Activated naive CD8-positive, alpha-beta T cell treated with anti-CD3 and anti-CD28 coated beads, Interleukin-2, amount 10 ng/mL, durations not matched to agents 7 days and 5 days (primary cell): Measurements from ENCODE around the gene ATMIN. TPM values are rescaled to one million over a fixed set of nuclear protein-coding genes. Genes with fewer than 3 reads are reported as not detected.

Experiments
- ATAC-seq: fragments of 150-1000 bp; cut with Tn5 transposase; one replicate; pipeline ENCODE4 v1.10.0; 2021; ENCODE audit warnings: low read depth, moderate library complexity
- POLR2A ChIA-PET: fragments of 350-600 bp; sonication (Branson Sonifier 250); formaldehyde crosslinking; loops from one replicate; lab custom pipeline; 2021; ENCODE audit warnings: antibody characterized with exemption; lab: Charles Lee
- DNase-seq: peaks from one replicate; pipeline ENCODE4 v3.0.0; 2021
- H3K27ac Mint-ChIP-seq: one replicate; pipeline ENCODE4 v1.8.0; 2022; ENCODE audit warnings: mild to moderate bottlenecking, mixed read lengths
- H3K27me3 Mint-ChIP-seq: one replicate; pipeline ENCODE4 v1.8.0; 2022; ENCODE audit warnings: mild to moderate bottlenecking, moderate library complexity, mixed read lengths
- H3K36me3 Mint-ChIP-seq: one replicate; pipeline ENCODE4 v1.8.0; 2021; ENCODE audit warnings: mild to moderate bottlenecking, mixed read lengths
- H3K4me1 Mint-ChIP-seq: one replicate; pipeline ENCODE4 v1.8.0; 2021; ENCODE audit warnings: mixed read lengths
- H3K4me3 Mint-ChIP-seq: one replicate; pipeline ENCODE4 v1.8.0; 2022; ENCODE audit warnings: mild to moderate bottlenecking, moderate library complexity, mixed read lengths
- H3K9me3 Mint-ChIP-seq: one replicate; pipeline ENCODE4 v1.8.0; 2021; ENCODE audit warnings: mixed read lengths
- total RNA-seq, 2 experiments: library from RNA; stranded (reverse); gene quantifications; one replicate each; pipeline ENCODE4 v1.2.3, GENCODE V29; 2021

ATMIN gene
- total RNA-seq, 2 experiments from 2014 or later = 28.3 to 29.3 TPM

DNA sequence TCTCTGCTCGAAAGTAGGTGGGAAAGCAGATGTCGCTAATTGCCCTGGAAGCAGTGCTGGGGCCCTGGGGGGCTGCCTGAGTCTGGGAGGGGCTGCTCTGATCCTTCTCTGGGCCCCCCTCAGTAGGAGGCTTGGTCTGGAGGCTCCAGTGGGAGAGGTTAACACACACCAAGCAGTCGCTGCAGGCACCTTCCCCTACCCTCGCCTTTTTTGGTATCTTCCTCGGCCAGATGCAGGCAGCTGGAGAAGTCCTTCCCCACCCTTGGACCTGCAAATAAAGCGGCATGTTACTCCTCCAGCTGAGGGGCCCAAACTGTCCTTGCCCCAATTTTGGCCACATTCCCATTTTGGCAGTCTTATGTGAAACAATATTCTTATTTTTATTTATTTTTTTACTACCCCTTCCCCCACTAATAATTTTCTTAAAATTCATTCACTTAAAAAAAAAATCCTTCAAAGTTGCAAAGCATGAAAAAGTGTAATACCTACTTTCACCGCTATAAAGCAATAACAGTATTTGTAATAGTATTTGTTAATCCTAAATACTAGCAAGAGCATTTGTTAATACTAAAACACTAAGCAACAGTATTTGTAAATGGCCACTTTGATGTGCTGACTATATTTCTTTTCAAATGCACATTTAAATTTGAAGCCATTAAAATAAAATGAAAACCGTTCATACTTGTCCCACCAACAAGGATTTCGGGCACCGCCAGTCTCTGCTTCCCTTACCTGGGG, 26.4 kb downstream of the ATMIN start:
- no peaks in the 10 kb centered on the region for H3K36me3 Mint-ChIP-seq
- POLR2A ChIA-PET = no interaction called here
- DNase-seq (no peak), ATAC-seq (no peak)
- peaks cover 11% of the 10 kb centered on the region for H3K4me1 Mint-ChIP-seq
- no peak overlapping the region for H3K4me3 Mint-ChIP-seq
- H3K27me3 Mint-ChIP-seq = no peaks in the 10 kb centered on the region
- H3K27ac Mint-ChIP-seq = no peak overlapping the region
- H3K9me3 Mint-ChIP-seq = no peaks in the 10 kb centered on the region

GRCh38 chr16:81066681-81067080, 31.0 kb downstream of the ATMIN start:
- peaks cover 8% of the 10 kb centered on the region for H3K4me1 Mint-ChIP-seq
- POLR2A ChIA-PET = no interaction called here
- H3K4me3 Mint-ChIP-seq = no peak overlapping the region
- ATAC-seq (no peak), DNase-seq (no peak)
- H3K27ac Mint-ChIP-seq = no peak overlapping the region
- H3K9me3 Mint-ChIP-seq = no peaks in the 10 kb centered on the region
- no peaks in the 10 kb centered on the region for H3K36me3 Mint-ChIP-seq
- no peaks in the 10 kb centered on the region for H3K27me3 Mint-ChIP-seq

DNA sequence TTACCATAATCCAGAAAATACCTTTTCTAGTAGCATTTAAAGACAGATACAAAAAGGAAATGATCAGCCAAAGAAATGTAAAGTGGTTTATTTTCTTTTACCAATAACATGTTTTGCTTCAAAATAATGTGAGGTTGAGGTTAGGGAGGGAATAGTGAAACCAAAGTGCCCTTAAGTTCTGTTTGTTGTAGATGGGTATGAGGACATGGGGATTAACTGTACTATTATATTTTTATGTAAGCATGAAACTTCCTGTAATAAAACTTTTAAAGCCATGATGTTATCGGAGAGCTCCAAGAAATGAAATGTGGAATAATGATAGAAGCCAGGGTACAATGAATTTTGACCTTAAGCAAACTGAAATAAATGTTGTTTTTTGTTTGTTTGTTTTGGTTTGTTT, 31.5 kb downstream of the ATMIN start:
- Mint-ChIP-seq H3K9me3 (no peaks in the 10 kb centered on the region), H3K27me3 (no peaks in the 10 kb centered on the region), H3K27ac (no peak overlapping the region), H3K4me3 (no peak overlapping the region), H3K36me3 (no peaks in the 10 kb centered on the region), H3K4me1 (peaks cover 8% of the 10 kb centered on the region)
- no peak for DNase-seq
- ATAC-seq = no peak
- POLR2A ChIA-PET = no interaction called here

DNA sequence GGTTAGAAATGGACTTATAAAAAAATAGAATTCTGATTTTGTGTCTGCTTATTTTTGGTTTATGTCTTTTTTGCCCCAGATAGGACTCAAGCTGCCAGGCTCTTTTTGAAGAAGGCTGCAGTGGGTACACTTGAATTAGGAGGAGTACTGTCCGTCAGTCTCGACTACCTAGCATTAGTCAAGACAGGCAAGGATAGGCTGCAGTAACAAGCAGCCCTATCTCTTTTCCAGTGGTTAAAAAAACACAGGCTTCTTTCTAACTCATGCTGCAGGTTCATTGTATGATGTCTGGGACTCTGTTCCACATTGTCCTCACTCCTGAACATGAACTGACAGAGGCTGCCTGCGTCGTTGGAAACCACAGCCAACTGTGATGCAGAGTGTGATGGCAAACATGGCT, 33.4 kb downstream of the ATMIN start:
- no peaks in the 10 kb centered on the region for H3K27me3 Mint-ChIP-seq
- no peak overlapping the region for H3K27ac Mint-ChIP-seq
- no peak overlapping the region for H3K4me3 Mint-ChIP-seq
- H3K36me3 Mint-ChIP-seq = no peaks in the 10 kb centered on the region
- H3K4me1 Mint-ChIP-seq = peaks cover 9% of the 10 kb centered on the region
- POLR2A ChIA-PET = no interaction called here
- DNase-seq (no peak), ATAC-seq (no peak)
- no peaks in the 10 kb centered on the region for H3K9me3 Mint-ChIP-seq

- no peaks in the 10 kb centered on the region for H3K36me3 Mint-ChIP-seq
- POLR2A ChIA-PET = interaction anchor here (1.1 kb wide), 1 partner anchor 33 kb away, joined by 6 read pairs; no protein-coding TSS in a partner anchor
- no peaks in the 10 kb centered on the region for H3K9me3 Mint-ChIP-seq
These were observed 35.3 kb downstream of the ATMIN start for GRCh38 chr16:81070979-81071378.

GRCh38 chr16:81071805-81072204, 36.2 kb downstream of the ATMIN start:
- Mint-ChIP-seq H3K27me3 (peaks cover 4% of the 10 kb centered on the region), H3K9me3 (no peaks in the 10 kb centered on the region)
- POLR2A ChIA-PET = interaction anchor here (1.1 to 1.2 kb wide), 2 partner anchors 8 to 34 kb away, joined by 4 to 6 read pairs; no protein-coding TSS in a partner anchor

More at GRCh38 chr16:81070979-81071378, 35.3 kb downstream of the ATMIN start:
- no peak overlapping the region for H3K27ac Mint-ChIP-seq
- no peak for DNase-seq
- H3K4me1 Mint-ChIP-seq = peaks cover 14% of the 10 kb centered on the region
- no peak for ATAC-seq
- peaks cover 4% of the 10 kb centered on the region for H3K27me3 Mint-ChIP-seq
- no peak overlapping the region for H3K4me3 Mint-ChIP-seq

DNA sequence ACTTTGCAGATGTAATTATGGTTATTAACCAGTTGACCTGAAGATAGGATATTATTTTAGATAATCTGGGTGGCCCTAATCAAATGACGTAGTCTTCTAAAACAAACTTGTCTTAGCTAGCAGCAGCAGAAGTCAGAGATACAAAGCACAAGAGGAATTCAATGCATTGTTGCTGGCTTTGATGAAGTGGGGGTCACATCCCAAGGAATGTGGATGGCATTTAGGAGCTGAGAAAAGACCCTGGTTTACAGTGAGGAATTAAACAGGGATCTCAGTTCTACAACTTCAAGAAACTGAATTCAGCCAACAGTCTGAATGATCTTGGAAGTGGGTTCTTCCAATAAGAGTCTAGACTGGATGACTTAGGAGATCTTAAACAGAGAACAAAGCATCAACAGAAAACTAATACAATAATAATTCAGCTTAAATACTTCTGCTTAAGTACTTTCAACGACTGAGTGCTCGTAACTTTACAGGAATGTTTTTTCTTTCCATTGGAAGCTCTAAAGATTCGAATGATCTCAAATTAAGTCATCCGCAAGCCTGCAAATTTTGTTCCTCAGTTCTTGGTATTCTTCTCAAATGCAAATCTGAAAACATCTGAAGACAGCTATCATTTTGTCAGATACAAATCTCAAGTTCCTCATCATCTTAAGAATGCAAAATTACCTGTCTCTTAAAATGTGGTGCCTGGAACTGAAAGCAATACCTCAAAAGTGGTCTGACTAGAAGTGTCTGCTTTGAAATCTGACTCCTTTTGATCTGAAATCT, 38.1 kb downstream of the ATMIN start:
- Mint-ChIP-seq H3K4me1 (peaks cover 9% of the 10 kb centered on the region), H3K4me3 (no peak overlapping the region), H3K36me3 (no peaks in the 10 kb centered on the region), H3K9me3 (no peaks in the 10 kb centered on the region), H3K27me3 (peaks cover 4% of the 10 kb centered on the region), H3K27ac (no peak overlapping the region)
- DNase-seq (no peak), ATAC-seq (no peak)
- POLR2A ChIA-PET = no interaction called here

More at GRCh38 chr16:81071805-81072204, 36.2 kb downstream of the ATMIN start:
- no peaks in the 10 kb centered on the region for H3K36me3 Mint-ChIP-seq
- ATAC-seq = no peak
- H3K4me1 Mint-ChIP-seq = peaks cover 11% of the 10 kb centered on the region
- no peak overlapping the region for H3K27ac Mint-ChIP-seq
- no peak for DNase-seq
- H3K4me3 Mint-ChIP-seq = no peak overlapping the region

DNA sequence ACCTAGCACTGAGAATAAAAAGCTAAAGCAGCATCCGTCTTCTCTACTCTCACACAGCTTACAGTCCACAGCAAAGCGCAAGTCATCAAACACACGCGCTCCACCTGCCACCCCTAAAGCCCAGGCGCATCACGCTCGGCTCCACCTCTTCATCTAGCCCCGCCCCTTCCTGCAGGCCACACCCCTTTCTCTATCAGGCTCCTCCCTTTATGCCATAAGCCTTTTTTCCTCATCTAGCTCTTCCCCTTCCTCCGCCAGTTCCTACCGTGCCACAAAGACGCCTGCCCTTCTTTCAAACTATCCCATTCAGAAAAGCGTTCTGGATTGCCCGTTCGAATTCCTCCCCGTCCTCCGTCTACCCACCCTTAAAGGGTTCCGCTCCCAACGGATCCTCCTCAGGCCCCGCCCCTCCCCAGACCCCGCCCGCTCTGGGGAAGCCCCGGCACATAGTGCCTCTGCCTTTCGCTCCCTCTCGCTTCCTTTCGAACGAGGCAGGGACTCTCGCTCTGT, 41.0 kb downstream of the ATMIN start:
- Mint-ChIP-seq H3K9me3 (no peaks in the 10 kb centered on the region), H3K27me3 (peaks cover 4% of the 10 kb centered on the region), H3K36me3 (no peaks in the 10 kb centered on the region), H3K27ac (no peak overlapping the region), H3K4me1 (peaks cover 9% of the 10 kb centered on the region), H3K4me3 (no peak overlapping the region)
- POLR2A ChIA-PET = interaction anchor here (0.7 to 3.3 kb wide), 8 partner anchors 40 to 667 kb away, joined by 3 to 22 read pairs (median 4); partner anchors contain the start of genes ATMIN, CENPN, CMC2 and GAN
- DNase-seq (peak; percentile 95), ATAC-seq (peak; percentile 82)

- Mint-ChIP-seq H3K9me3 (no peaks in the 10 kb centered on the region), H3K27ac (no peak within 1 kb of the TSS), H3K4me1 (peaks cover 9% of the 10 kb centered on the region), H3K4me3 (no peak within 1 kb of the TSS), H3K27me3 (peaks cover 4% of the 10 kb centered on the region), H3K36me3 (no peaks in the 10 kb centered on the region)
- POLR2A ChIA-PET = interaction anchor here (0.7 to 3.3 kb wide), 8 partner anchors 41 to 666 kb away, joined by 3 to 22 read pairs (median 4); partner anchors contain the start of genes ATMIN, CENPN, CMC2 and GAN
- peak; percentile 89 for ATAC-seq
- peak; percentile 99 for DNase-seq
These were observed 41.7 kb downstream of the ATMIN start, which contains the start of gene C16orf46 for GRCh38 chr16:81077076-81077940. TSS of gene C16orf46 (minus strand) at chr16:81077238. CDS start at chr16:81063955, 13,283 bp downstream.

GRCh38 chr16:81080233-81080632, 44.6 kb downstream of the ATMIN start:
- POLR2A ChIA-PET = interaction anchor here (0.7 kb wide), 1 partner anchor 546 kb away, joined by 3 read pairs; no protein-coding TSS in a partner anchor
- Mint-ChIP-seq H3K9me3 (no peaks in the 10 kb centered on the region), H3K36me3 (no peaks in the 10 kb centered on the region), H3K4me3 (no peak overlapping the region), H3K4me1 (peaks cover 5% of the 10 kb centered on the region), H3K27me3 (peaks cover under 1% of the 10 kb centered on the region), H3K27ac (no peak overlapping the region)
- ATAC-seq = no peak
- no peak for DNase-seq

DNA sequence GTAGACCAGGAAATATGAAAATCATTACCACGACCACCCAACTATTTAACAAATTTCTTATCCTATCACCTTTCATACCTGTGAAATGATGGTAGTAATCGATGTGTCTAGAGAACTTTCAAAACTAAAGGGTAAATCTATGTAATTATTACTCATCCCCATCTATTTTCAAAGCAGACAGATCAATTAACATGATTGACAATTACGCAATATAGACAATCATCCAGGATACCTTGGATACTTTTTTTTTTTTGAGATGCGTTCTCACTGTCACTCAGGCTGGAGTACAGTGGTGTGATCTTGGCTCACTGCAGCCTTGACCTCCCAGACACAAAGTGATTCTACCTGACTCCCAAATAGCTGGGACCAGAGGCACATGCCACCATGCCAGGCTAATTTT, 45.4 kb downstream of the ATMIN start:
- H3K36me3 Mint-ChIP-seq = no peaks in the 10 kb centered on the region
- ATAC-seq = no peak

GRCh38 chr16:81088836-81089235, 53.2 kb downstream of the ATMIN start:
- Mint-ChIP-seq H3K9me3 (no peaks in the 10 kb centered on the region), H3K36me3 (no peaks in the 10 kb centered on the region), H3K27me3 (no peaks in the 10 kb centered on the region), H3K4me3 (no peak overlapping the region), H3K4me1 (peaks cover 2% of the 10 kb centered on the region), H3K27ac (no peak overlapping the region)
- ATAC-seq (no peak), DNase-seq (no peak)
- POLR2A ChIA-PET = no interaction called here

More for the DNA sequence above, 45.4 kb downstream of the ATMIN start:
- POLR2A ChIA-PET = no interaction called here
- Mint-ChIP-seq H3K4me1 (peaks cover 3% of the 10 kb centered on the region), H3K27me3 (no peaks in the 10 kb centered on the region), H3K4me3 (no peak overlapping the region), H3K27ac (no peak overlapping the region), H3K9me3 (no peaks in the 10 kb centered on the region)
- DNase-seq = no peak
